Measurements from ENCODE around the gene TRAF4.

DNA sequence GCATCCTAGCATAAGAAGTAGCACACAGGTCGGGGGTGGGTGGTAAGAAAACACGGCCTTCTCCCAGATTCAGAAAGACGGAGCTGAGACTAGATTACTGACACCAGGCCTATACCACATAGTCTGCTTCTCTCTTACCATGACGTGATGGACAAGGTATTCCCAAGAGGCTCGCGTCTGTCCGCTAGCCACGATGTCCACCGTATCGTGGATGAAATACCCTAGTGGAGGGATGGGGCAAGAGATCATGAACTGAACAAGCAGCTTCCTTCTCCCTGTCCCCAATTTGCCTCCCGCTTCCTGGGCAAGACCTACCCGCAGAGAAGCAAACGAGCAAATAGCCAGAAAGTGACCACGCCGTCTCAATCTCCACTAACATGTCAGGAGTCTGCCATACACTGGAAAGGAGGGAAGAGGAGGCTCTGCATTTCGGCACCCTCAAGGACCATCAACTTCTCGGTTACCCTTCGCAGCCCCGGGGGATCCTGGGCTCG, 18.6 kb upstream of the TRAF4 start:
- TF ChIP-seq EZH2 (IDR thresholded peaks at IDR 0.05; ENCODE audit: borderline replicate concordance, low read length): no peak
- TF ChIP-seq, protein P1, sequence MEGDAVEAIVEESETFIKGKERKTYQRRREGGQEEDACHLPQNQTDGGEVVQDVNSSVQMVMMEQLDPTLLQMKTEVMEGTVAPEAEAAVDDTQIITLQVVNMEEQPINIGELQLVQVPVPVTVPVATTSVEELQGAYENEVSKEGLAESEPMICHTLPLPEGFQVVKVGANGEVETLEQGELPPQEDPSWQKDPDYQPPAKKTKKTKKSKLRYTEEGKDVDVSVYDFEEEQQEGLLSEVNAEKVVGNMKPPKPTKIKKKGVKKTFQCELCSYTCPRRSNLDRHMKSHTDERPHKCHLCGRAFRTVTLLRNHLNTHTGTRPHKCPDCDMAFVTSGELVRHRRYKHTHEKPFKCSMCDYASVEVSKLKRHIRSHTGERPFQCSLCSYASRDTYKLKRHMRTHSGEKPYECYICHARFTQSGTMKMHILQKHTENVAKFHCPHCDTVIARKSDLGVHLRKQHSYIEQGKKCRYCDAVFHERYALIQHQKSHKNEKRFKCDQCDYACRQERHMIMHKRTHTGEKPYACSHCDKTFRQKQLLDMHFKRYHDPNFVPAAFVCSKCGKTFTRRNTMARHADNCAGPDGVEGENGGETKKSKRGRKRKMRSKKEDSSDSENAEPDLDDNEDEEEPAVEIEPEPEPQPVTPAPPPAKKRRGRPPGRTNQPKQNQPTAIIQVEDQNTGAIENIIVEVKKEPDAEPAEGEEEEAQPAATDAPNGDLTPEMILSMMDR (IDR thresholded peaks at IDR 0.05; ENCODE audit: low read length): 0 out of 2 replicates have a peak, but pooled peaks have one; percentile 11

All from OCI-LY1 (cell line).